ENCODE results near the gene CAMK2A.

GRCh38 chr5:150203832-150204589 lies 85.6 kb downstream of the CAMK2A start:
- TF ChIP-seq CTCF (IDR thresholded peaks at IDR 0.05) (no peak), POLR2A (IDR thresholded peaks at IDR 0.05) (no peak)
